ENCODE data around the gene ARHGAP15.

The ARHGAP15 gene

DNA sequence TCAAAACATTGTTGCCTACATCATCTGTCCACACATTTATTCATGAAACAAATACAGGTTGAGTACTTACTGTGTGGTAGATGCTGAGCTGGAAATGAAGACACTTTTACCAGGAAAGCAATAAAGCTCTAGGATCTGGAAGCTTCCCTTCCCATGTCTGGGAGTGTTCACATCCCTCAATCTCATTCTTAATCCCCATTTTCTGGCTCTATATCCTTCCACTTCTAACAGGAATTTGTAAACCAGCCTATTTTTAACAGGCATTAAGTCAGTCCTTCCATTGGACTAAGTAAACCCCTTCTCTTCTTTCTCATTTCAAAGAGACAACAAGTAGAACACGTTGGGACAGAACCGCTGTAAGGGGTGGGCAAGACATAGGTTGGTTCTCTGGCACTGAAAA lies 589.5 kb downstream of the ARHGAP15 start:
- H3K4me3 ChIP-seq (ENCODE audit: control insufficient read depth, low read depth, low read length): no peak overlapping the region
- no peak for TF ChIP-seq CTCF (IDR thresholded peaks at IDR 0.05; ENCODE audit: control insufficient read depth, insufficient read depth, low read depth, low read length, missing control alignments)
- no peak for DNase-seq (ENCODE audit: low read depth)

DNA sequence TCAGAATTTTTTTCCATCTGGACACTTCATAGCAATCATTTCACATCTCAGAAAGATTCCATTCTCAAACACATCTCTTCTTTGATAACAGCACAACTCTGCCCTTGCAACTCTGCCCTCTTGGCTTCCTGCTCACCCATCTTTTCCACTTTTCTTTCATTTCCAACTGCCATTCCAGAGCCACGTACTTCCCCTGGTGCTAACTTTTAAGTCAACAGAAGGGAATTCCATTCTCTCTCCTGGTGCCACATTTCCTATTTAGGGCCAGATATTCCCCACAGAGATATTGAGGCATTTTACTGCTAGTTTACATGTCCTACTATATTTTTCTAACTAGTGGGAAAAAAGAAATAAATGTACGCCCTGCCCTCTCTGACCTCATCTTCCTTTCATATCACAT lies 590.2 kb downstream of the ARHGAP15 start:
- no peak overlapping the region for H3K4me3 ChIP-seq (ENCODE audit: control insufficient read depth, low read depth, low read length)
- no peak for TF ChIP-seq CTCF (IDR thresholded peaks at IDR 0.05; ENCODE audit: control insufficient read depth, insufficient read depth, low read depth, low read length, missing control alignments)
- DNase-seq (ENCODE audit: low read depth): no peak

- no peak overlapping the region for H3K4me3 ChIP-seq (ENCODE audit: control insufficient read depth, low read depth, low read length)
- DNase-seq (ENCODE audit: low read depth): no peak
- no peak for TF ChIP-seq CTCF (IDR thresholded peaks at IDR 0.05; ENCODE audit: control insufficient read depth, insufficient read depth, low read depth, low read length, missing control alignments)
These were observed 591.0 kb downstream of the ARHGAP15 start for GRCh38 chr2:143720095-143720664.

DNA sequence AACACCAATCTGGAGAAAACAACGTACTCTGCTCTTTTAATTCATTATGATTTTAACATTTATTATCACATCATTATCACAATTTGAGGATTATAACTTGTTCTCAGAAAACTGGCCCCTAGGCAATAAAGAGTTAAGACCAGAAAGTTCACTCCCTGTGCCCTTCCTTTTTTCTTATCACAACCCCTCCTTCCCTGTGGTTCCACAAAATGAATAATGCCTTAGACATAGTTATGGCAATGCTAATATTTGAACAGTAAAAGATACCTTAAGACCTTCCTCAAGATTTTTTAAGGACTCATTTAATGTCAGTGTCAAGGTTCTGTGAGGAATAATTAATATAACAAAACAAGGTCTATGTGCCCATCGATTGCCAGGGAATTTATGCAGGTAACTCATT lies 596.2 kb downstream of the ARHGAP15 start:
- DNase-seq (ENCODE audit: low read depth): no peak
- no peak overlapping the region for H3K4me3 ChIP-seq (ENCODE audit: control insufficient read depth, low read depth, low read length)
- no peak for TF ChIP-seq CTCF (IDR thresholded peaks at IDR 0.05; ENCODE audit: control insufficient read depth, insufficient read depth, low read depth, low read length, missing control alignments)

DNA sequence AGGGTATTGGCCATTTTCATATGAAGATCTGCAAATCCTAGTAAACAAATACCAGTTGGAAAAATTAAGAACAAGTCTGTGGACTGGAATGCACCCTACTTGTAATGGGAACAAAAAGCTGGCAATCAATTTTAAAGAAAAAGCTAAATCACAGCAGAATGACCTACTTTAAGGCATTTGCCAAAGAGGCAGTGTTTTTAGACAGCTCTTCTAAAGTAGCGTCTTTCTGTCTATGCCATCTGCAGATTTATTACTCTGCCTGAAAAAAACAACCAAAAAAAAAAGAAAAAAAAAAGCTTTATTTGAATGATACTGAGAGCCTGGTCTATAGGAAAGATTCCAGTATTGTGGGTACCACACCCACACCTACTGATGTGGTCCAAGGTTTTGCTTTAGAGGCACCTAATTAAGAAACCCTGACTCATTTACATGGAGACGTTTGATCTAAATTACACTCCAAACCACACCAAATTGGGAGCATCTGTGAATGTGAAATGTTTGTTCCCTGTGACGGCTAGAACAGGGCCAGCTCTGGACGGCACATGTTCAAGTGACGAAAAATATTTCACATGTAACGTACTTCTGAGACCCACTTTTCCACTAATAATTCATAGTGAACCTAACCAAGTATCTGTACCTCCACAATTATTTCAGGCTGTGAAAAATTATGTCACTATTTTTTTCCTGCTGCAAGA lies 597.1 kb downstream of the ARHGAP15 start:
- no peak for DNase-seq (ENCODE audit: low read depth)
- no peak overlapping the region for H3K4me3 ChIP-seq (ENCODE audit: control insufficient read depth, low read depth, low read length)
- no peak for TF ChIP-seq CTCF (IDR thresholded peaks at IDR 0.05; ENCODE audit: control insufficient read depth, insufficient read depth, low read depth, low read length, missing control alignments)

DNA sequence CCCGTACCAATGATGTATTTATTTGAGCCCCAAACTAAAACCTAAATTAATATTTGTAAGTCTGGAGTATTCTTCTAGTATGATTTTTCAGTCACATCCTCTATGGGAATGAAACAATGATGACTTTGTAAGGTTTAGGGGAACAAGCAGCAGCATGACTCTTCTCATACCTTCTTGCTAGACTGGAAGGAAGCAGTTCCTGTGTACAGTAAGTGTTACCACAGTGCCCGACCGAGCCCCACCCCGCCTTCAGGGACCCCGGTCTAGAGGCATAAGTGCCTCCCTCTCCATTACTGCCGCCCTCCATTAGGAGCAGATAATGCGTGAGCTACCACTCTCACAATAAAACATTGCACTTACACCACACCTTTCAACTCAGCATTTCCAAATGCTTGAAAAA lies 599.3 kb downstream of the ARHGAP15 start:
- no peak overlapping the region for H3K4me3 ChIP-seq (ENCODE audit: control insufficient read depth, low read depth, low read length)
- TF ChIP-seq CTCF (IDR thresholded peaks at IDR 0.05; ENCODE audit: control insufficient read depth, insufficient read depth, low read depth, low read length, missing control alignments): no peak
- no peak for DNase-seq (ENCODE audit: low read depth)

Measured in AG09309 (cell line).